H1 (cell line): ENCODE results near the gene CORO1A. TPM values are rescaled to one million over a fixed set of nuclear protein-coding genes. Genes with fewer than 3 reads are reported as not detected.
"Not testable (repeated sequence)": the region's sequence is repeated elsewhere in the genome, so short reads cannot be mapped to it uniquely, and the experiment has no call there.

Experiments used
- CTCF ChIA-PET: fragments of 300-600 bp; sonication (Branson Sonifier 250); formaldehyde crosslinking; loops from one replicate; lab custom pipeline; 2021; ENCODE audit not compliant: partially characterized antibody; lab: Charles Lee
- POLR2A ChIA-PET: fragments of 300-600 bp; sonication (Branson Sonifier 250); formaldehyde crosslinking; loops from one replicate; lab custom pipeline; 2021; ENCODE audit warnings: inconsistent platforms; ENCODE audit not compliant: partially characterized antibody; lab: Charles Lee
- DNase-seq, 2 experiments: peaks; one replicate each; pipeline versions ENCODE4 v3.0.0 to v3.0.0-alpha.2; 2010 to 2022; ENCODE audit warnings: low spot score in 2 of 2, low read depth in 1 of 2, mixed read lengths in 1 of 2
- FAIRE-seq: peaks from 2 replicates; lab custom pipeline; 2011; peaks lifted over from hg19 to GRCh38; lab: Jason Lieb, UNC
- H2AFZ ChIP-seq: 2 replicates; pipeline ENCODE4 v1.8.1; 2012; ENCODE audit warnings: low read length, inconsistent platforms
- H2AK5ac ChIP-seq: 2 replicates; pipeline ENCODE4 v1.6.1; 2013; ENCODE audit warnings: low read depth, low read length
- H2BK120ac ChIP-seq: replicated peaks from 2 replicates; pipeline ENCODE3; 2013; ENCODE audit warnings: low read depth, low read length, inconsistent platforms
- H2BK12ac ChIP-seq: 2 replicates; pipeline ENCODE4 v1.6.1; 2013; ENCODE audit warnings: low read depth, low read length
- H2BK15ac ChIP-seq: 2 replicates; pipeline ENCODE4 v1.6.1; 2013; ENCODE audit warnings: low read length
- H2BK20ac ChIP-seq: 2 replicates; pipeline ENCODE4 v1.6.1; 2013; ENCODE audit warnings: low read length
- H2BK5ac ChIP-seq: 2 replicates; pipeline ENCODE4 v1.6.1; 2013; ENCODE audit warnings: low read depth, low read length
- H3K14ac ChIP-seq: 2 replicates; pipeline ENCODE4 v1.6.1; 2013; ENCODE audit warnings: inconsistent platforms; ENCODE audit not compliant: insufficient read length
- H3K18ac ChIP-seq: 2 replicates; pipeline ENCODE4 v1.6.1; 2013; ENCODE audit warnings: low read length; ENCODE audit errors: extremely low read depth
- H3K23ac ChIP-seq: 2 replicates; pipeline ENCODE4 v1.6.1; 2013; ENCODE audit warnings: inconsistent platforms; ENCODE audit not compliant: insufficient read length
- H3K23me2 ChIP-seq: 2 replicates; pipeline ENCODE4 v1.6.1; 2013; ENCODE audit warnings: low read depth, low read length
- H3K27ac ChIP-seq: 2 replicates; pipeline ENCODE4 v1.6.1; 2011; ENCODE audit warnings: low read depth, low read length, inconsistent platforms
- H3K27me3 ChIP-seq, 4 experiments: replicated peaks in 1 of 4; 1 replicate in 1 of 4; 2 replicates in 3 of 4; pipeline versions ENCODE4 v1.6.1 to v1.8.1; 2011 to 2013; ENCODE audit warnings: low read length in 3 of 4, mild to moderate bottlenecking in 3 of 4, inconsistent platforms in 2 of 4, mixed read lengths in 2 of 4, moderate library complexity in 1 of 4; ENCODE audit not compliant: control insufficient read depth in 3 of 4, insufficient read depth in 3 of 4; ENCODE audit errors: extremely low read depth in 1 of 4
- H3K36me3 ChIP-seq, 4 experiments: 2 replicates each; pipeline versions ENCODE4 v1.6.1 to v1.8.1; 2011 to 2013; ENCODE audit warnings: mild to moderate bottlenecking in 4 of 4, low read length in 3 of 4, moderate library complexity in 2 of 4, control low read depth in 1 of 4, inconsistent platforms in 1 of 4; ENCODE audit not compliant: insufficient read depth in 4 of 4, control insufficient read depth in 2 of 4
- H3K4ac ChIP-seq: replicated peaks from 2 replicates; pipeline ENCODE3; 2013; ENCODE audit warnings: low read length, low read depth, mixed read lengths, inconsistent platforms; ENCODE audit not compliant: insufficient read length
- H3K4me1 ChIP-seq, 4 experiments: replicated peaks in 1 of 4; 1 replicate in 1 of 4; 2 replicates in 3 of 4; pipeline versions ENCODE4 v1.6.1 to v1.8.1; 2011 to 2013; ENCODE audit warnings: low read length in 3 of 4, inconsistent platforms in 2 of 4, mixed read lengths in 1 of 4; ENCODE audit not compliant: insufficient read depth in 4 of 4, control insufficient read depth in 3 of 4
- H3K4me2 ChIP-seq, 2 experiments: 2 replicates each; pipeline versions ENCODE4 v1.6.1 to v1.8.1; 2011 to 2013; ENCODE audit warnings: low read depth in 2 of 2, low read length in 2 of 2, control low read depth in 1 of 2, inconsistent platforms in 1 of 2, mild to moderate bottlenecking in 1 of 2; ENCODE audit not compliant: insufficient read depth in 1 of 2
- H3K4me3 ChIP-seq, 4 experiments: fragments of 200-600, 300-600 bp in 1 of 4; sonication (generic), shearing (Covaris generic), sonication (Bioruptor Twin) in 1 of 4; 2 replicates each; pipeline versions ENCODE4 v1.5.1 to v1.8.1; 2011 to 2016; ENCODE audit warnings: low read length in 4 of 4, low read depth in 3 of 4, control low read depth in 2 of 4, inconsistent platforms in 2 of 4, mild to moderate bottlenecking in 2 of 4, mixed read lengths in 1 of 4, moderate library complexity in 1 of 4; ENCODE audit not compliant: insufficient read depth in 2 of 4; ENCODE audit errors: extremely low read depth in 1 of 4
- H3K56ac ChIP-seq: replicated peaks from 2 replicates; pipeline ENCODE3; 2013; ENCODE audit warnings: low read depth, mild to moderate bottlenecking, mixed read lengths, low read length, inconsistent platforms; ENCODE audit not compliant: insufficient read length
- H3K79me1 ChIP-seq: 2 replicates; pipeline ENCODE4 v1.6.1; 2013; ENCODE audit warnings: low read depth, low read length, control low read depth
- H3K79me2 ChIP-seq, 2 experiments: 2 replicates each; pipeline versions ENCODE4 v1.6.1 to v1.8.1; 2012 to 2013; ENCODE audit warnings: low read length in 2 of 2, mild to moderate bottlenecking in 2 of 2, inconsistent platforms in 1 of 2; ENCODE audit not compliant: insufficient read depth in 2 of 2, control insufficient read depth in 1 of 2
- H3K9ac ChIP-seq, 4 experiments: replicated peaks in 1 of 4; 1 replicate in 1 of 4; 2 replicates in 3 of 4; pipeline versions ENCODE4 v1.6.1 to v1.8.1; 2011 to 2013; ENCODE audit warnings: low read depth in 3 of 4, low read length in 3 of 4, control low read depth in 2 of 4, mild to moderate bottlenecking in 2 of 4, moderate library complexity in 2 of 4, inconsistent platforms in 1 of 4; ENCODE audit errors: extremely low read depth in 1 of 4
- H3K9me3 ChIP-seq, 2 experiments: 2 replicates each; pipeline versions ENCODE4 v1.6.1 to v1.8.1; 2012 to 2013; ENCODE audit warnings: mild to moderate bottlenecking in 2 of 2, moderate library complexity in 2 of 2, control low read depth in 1 of 2, inconsistent platforms in 1 of 2, low read depth in 1 of 2, low read length in 1 of 2, mixed read lengths in 1 of 2; ENCODE audit not compliant: insufficient read depth in 2 of 2
- H4K20me1 ChIP-seq, 2 experiments: replicated peaks in 1 of 2; 2 replicates each; pipeline versions ENCODE3 to v1.8.1; 2011 to 2013; ENCODE audit warnings: inconsistent platforms in 2 of 2, low read length in 2 of 2, mild to moderate bottlenecking in 1 of 2; ENCODE audit not compliant: insufficient read depth in 2 of 2, control insufficient read depth in 1 of 2
- H4K5ac ChIP-seq: 2 replicates; pipeline ENCODE4 v1.6.1; 2013; ENCODE audit warnings: low read length, low read depth, mixed read lengths, inconsistent platforms; ENCODE audit not compliant: insufficient read length
- H4K8ac ChIP-seq: 2 replicates; pipeline ENCODE4 v1.8.0; 2013; ENCODE audit warnings: mild to moderate bottlenecking, moderate library complexity, low read length, inconsistent platforms; ENCODE audit not compliant: insufficient read depth; ENCODE audit errors: extremely low read depth
- H4K91ac ChIP-seq: replicated peaks from 2 replicates; pipeline ENCODE3; 2013; ENCODE audit warnings: low read length, mixed read lengths, inconsistent platforms; ENCODE audit not compliant: insufficient read length
- ATF2 ChIP-seq: IDR thresholded peaks from 2 replicates; pipeline ENCODE4 v1.6.1; 2012; ENCODE audit warnings: low read length, inconsistent platforms
- EGR1 ChIP-seq: IDR thresholded peaks from 2 replicates; pipeline ENCODE4 v1.6.1; 2011; ENCODE audit warnings: low read depth, low read length, borderline replicate concordance
- TAF7 ChIP-seq: optimal IDR thresholded peaks from 2 replicates; pipeline ENCODE3; 2011; ENCODE audit warnings: low read depth, mild to moderate bottlenecking, inconsistent platforms, low read length, moderate library complexity, borderline replicate concordance
- WGBS, 2 experiments: shearing (Covaris generic) in 1 of 2; methylation state at CpG; one replicate each; pipeline versions ENCODE4 v1.1.6 to v1.1.7; 2013 to 2015; ENCODE audit warnings: low lambda C conversion rate in 2 of 2, mixed read lengths in 2 of 2, inconsistent platforms in 1 of 2, low coverage in 1 of 2, missing lambda C conversion rate in 1 of 2; ENCODE audit not compliant: insufficient replicate concordance in 2 of 2, insufficient coverage in 1 of 2, insufficient read length in 1 of 2; ENCODE audit errors: extremely low coverage in 1 of 2, missing lambda C conversion rate in 1 of 2; 5-methylcytosine and 5-hydroxymethylcytosine counted together
- polyA plus RNA-seq, 7 experiments: library from polyadenylated mRNA; depleted of rRNA in 3 of 7; stranded (reverse) in 5 of 7; unstranded in 2 of 7; fragments of >200 nt in 5 of 7; fragments of 200-250 nt in 2 of 7; gene quantifications; 1 replicate in 5 of 7; 2 replicates in 1 of 7; 4 replicates in 1 of 7; pipeline versions ENCODE4 v1.2.1 to v1.2.3, GENCODE V29; 2011 to 2013; ENCODE audit warnings: missing spikeins in 2 of 7, mixed read lengths in 2 of 7
- total RNA-seq: library from RNA; stranded (reverse); fragmentation: NEBNext Ultra II Directional; extraction: Animal tissue kit (Norgen Biotek cat#: 25700); gene quantifications from 2 replicates; pipeline ENCODE4 v1.2.1, GENCODE V29; 2021

The CORO1A gene
- total and polyA plus RNA-seq, 2 of the 8 experiments (the other 6 are each of a cell fraction or from before 2014, with no cell fraction given) = 10.9 to 11.7 TPM

GRCh38 chr16:30173054-30173453 is 10.3 kb upstream of the CORO1A start (continued):
- TF ChIP-seq ATF2 = no peak
- no peak for TF ChIP-seq TAF7
- TF ChIP-seq EGR1 = no peak

- WGBS, 2 experiments = 86% methylated on average over 6 of the region's 6 CpGs; no CpG with 5 or more reads in 1 of the 2 experiments
- not testable (repeated sequence) for H3K27me3 ChIP-seq, FAIRE-seq
Measured at GRCh38 chr16:30176876-30177275, 6.5 kb upstream of the CORO1A start.

More at GRCh38 chr16:30176876-30177275, 6.5 kb upstream of the CORO1A start:
- not testable (repeated sequence) for H4K91ac ChIP-seq, H3K4me2 ChIP-seq, H3K9ac ChIP-seq, H3K79me1 ChIP-seq, H2BK12ac ChIP-seq, H2AFZ ChIP-seq, H3K79me2 ChIP-seq, H4K20me1 ChIP-seq, H2BK15ac ChIP-seq, H3K4me1 ChIP-seq, H3K4me3 ChIP-seq, H4K8ac ChIP-seq, H3K14ac ChIP-seq, H2BK20ac ChIP-seq, H3K23ac ChIP-seq, H2AK5ac ChIP-seq, H3K4ac ChIP-seq, H4K5ac ChIP-seq, H3K23me2 ChIP-seq, H3K56ac ChIP-seq, H2BK120ac ChIP-seq, H2BK5ac ChIP-seq, H3K18ac ChIP-seq, H3K36me3 ChIP-seq, DNase-seq, H3K27ac ChIP-seq, H3K9me3 ChIP-seq
- POLR2A ChIA-PET = interaction anchor here (1.8 kb wide), 1 partner anchor 16 kb away, joined by 4 read pairs; no protein-coding TSS in a partner anchor
- CTCF ChIA-PET = interaction anchor here (1.0 to 2.1 kb wide), 3 partner anchors 10 to 65 kb away, joined by 3 to 9 read pairs (median 3); no protein-coding TSS in a partner anchor
